ENCODE measurements around the gene SHB. TPM values are rescaled to one million over a fixed set of nuclear protein-coding genes. Genes with fewer than 3 reads are reported as not detected.

The SHB gene
- total and polyA plus RNA-seq, 2 donors (not counting 3 experiments of a cell fraction or from before 2014, with no cell fraction given): 13.4 to 24.9 TPM

DNA sequence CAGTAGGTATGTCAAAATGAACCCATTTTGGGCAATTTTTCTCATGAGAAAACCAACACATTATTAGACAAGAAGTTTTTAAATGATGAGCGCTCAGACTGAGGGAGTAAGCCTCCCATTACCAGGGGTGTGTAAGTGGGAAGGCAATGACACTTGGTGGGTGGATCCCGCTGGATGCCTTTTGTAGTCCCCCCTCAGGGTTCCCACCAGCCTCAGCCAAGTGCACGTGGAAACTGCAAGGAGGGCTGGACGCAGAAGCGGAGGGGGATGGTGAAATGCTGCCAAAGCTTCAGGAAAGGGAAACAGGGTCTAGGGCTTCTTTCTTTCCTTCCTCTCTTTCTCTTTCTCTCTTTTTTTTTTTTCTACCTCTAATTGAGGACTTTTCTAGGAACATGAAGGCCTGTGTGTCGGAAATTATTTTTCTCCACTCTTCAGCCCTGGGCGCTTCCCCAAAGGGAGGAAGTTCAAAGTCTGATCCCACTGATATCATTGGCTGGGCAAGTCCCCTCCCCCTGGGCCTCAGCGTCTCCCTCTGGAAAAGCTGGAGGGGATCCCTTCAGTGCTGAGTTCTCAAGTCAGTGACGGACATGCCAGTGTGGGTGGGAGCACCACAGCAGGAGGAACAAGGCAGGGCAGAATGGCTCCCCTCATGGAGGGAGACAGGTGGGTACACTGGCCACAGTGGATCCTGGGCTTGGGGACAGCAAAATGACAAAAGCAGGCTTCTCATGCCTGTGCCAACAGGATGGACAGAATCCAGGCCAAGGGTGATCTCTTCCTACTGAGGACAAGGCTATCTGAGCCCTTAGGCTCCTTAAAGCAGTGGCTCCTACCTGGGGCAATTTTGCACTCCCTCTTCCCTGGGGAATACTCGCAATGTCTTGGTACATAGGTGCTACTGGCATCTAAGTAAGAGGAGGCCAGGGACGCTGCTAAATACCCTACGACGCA is 141.2 kb downstream of the SHB start:
- Histone ChIP-seq H3K27ac (ENCODE audit: insufficient read depth, low read depth, low read length) (no peak overlapping the region), H2AFZ (ENCODE audit: low read depth, low read length) (no peak overlapping the region), H3K36me3 (ENCODE audit: control insufficient read depth in 2 of 2, extremely low read depth in 1 of 2, insufficient read depth in 2 of 2, low read length in 2 of 2) (peaks cover 0 to 3% of the 10 kb centered on the region in 2 experiments), H4K20me1 (replicated peaks; ENCODE audit: control insufficient read depth, extremely low read depth, insufficient read depth, low read length) (no peaks in the 10 kb centered on the region), H3K4me1 (ENCODE audit: control insufficient read depth, extremely low read depth, insufficient read depth, low read length) (peaks cover 39% of the 10 kb centered on the region), H3K27me3 (ENCODE audit: control insufficient read depth in 2 of 2, insufficient read depth in 2 of 2, low read length in 2 of 2) (no peaks in the 10 kb centered on the region), H3K9me1 (replicated peaks; ENCODE audit: control insufficient read depth, extremely low read depth, insufficient read depth, low read length) (no peaks in the 10 kb centered on the region), H3K79me2 (ENCODE audit: control insufficient read depth, insufficient read depth, low read length) (no peaks in the 10 kb centered on the region), H3K4me3 (replicated peaks in 1 of 3; ENCODE audit: insufficient read depth in 1 of 3, low read depth in 1 of 3, low read length in 3 of 3) (no peak overlapping the region), H3K9me3 (replicated peaks; ENCODE audit: control insufficient read depth, insufficient read depth, low read length) (no peaks in the 10 kb centered on the region), H3K9ac (replicated peaks; ENCODE audit: extremely low read depth, insufficient read depth, low read length) (no peak overlapping the region), H3K4me2 (ENCODE audit: insufficient read depth, low read length) (no peak overlapping the region)
- DNase-seq (ENCODE audit: low read depth, low spot score): no peak
- ChIA-PET POLR2A (no interaction called here), CTCF (interaction anchor here (1.6 kb wide), 1 partner anchor 15 kb away, joined by 7 read pairs; no protein-coding TSS in a partner anchor)
- TF ChIP-seq MYC (IDR thresholded peaks at IDR 0.05; ENCODE audit: low read depth, low read length) (no peak), JUN (IDR thresholded peaks at IDR 0.05; ENCODE audit: borderline replicate concordance, insufficient read depth, insufficient read length, low read depth) (no peak), POLR2AphosphoS5 (IDR thresholded peaks at IDR 0.05; ENCODE audit: insufficient read depth, low read depth, low read length) (no peak), POLR2A (IDR thresholded peaks at IDR 0.05; ENCODE audit: low read depth, low read length) (no peak), FOS (IDR thresholded peaks at IDR 0.05; ENCODE audit: borderline replicate concordance, insufficient read depth, low read length) (no peak), GATA2 (IDR thresholded peaks at IDR 0.05; ENCODE audit: insufficient read depth, insufficient read length, low read depth, low read length) (no peak), EZH2 (IDR thresholded peaks at IDR 0.05; ENCODE audit: borderline replicate concordance, low read depth, low read length, severe bottlenecking) (no peak)
- TF ChIP-seq, protein P1, sequence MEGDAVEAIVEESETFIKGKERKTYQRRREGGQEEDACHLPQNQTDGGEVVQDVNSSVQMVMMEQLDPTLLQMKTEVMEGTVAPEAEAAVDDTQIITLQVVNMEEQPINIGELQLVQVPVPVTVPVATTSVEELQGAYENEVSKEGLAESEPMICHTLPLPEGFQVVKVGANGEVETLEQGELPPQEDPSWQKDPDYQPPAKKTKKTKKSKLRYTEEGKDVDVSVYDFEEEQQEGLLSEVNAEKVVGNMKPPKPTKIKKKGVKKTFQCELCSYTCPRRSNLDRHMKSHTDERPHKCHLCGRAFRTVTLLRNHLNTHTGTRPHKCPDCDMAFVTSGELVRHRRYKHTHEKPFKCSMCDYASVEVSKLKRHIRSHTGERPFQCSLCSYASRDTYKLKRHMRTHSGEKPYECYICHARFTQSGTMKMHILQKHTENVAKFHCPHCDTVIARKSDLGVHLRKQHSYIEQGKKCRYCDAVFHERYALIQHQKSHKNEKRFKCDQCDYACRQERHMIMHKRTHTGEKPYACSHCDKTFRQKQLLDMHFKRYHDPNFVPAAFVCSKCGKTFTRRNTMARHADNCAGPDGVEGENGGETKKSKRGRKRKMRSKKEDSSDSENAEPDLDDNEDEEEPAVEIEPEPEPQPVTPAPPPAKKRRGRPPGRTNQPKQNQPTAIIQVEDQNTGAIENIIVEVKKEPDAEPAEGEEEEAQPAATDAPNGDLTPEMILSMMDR (IDR thresholded peaks at IDR 0.05; ENCODE audit: extremely low read depth in 1 of 2, insufficient read depth in 1 of 2, low read depth in 1 of 2, low read length in 2 of 2): no peak
- TF ChIP-seq, protein P2, sequence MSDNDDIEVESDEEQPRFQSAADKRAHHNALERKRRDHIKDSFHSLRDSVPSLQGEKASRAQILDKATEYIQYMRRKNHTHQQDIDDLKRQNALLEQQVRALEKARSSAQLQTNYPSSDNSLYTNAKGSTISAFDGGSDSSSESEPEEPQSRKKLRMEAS (IDR thresholded peaks at IDR 0.05; ENCODE audit: insufficient read depth, insufficient read length): no peak
- intact Hi-C loops (cut with micrococcal nuclease): no loop called here
- no TSS peak for BruUV-seq (replicated peaks)
- dilution Hi-C loops (cut with MboI; ENCODE audit: extremely low pct_ligation_motif_present, low sequenced_read_pairs): no loop called here
- FAIRE-seq: no peak

All from endothelial cell of umbilical vein (primary cell).